Muscle layer of duodenum (tissue), 2 donors: ENCODE data around the gene STX8.
"Not testable (repeated sequence)": the region's sequence is repeated elsewhere in the genome, so short reads cannot be mapped to it uniquely, and the experiment has no call there.

ENCODE experiments used
- H3K27ac ChIP-seq: one replicate; pipeline ENCODE4 v1.7.0; 2013; ENCODE audit warnings: mild to moderate bottlenecking, low read length
- H3K27me3 ChIP-seq: one replicate; pipeline ENCODE4 v1.7.0; 2013; ENCODE audit warnings: low read depth, mild to moderate bottlenecking, control low read depth, low read length
- H3K36me3 ChIP-seq, 2 donors: one replicate each; pipeline ENCODE4 v1.7.0; 2013; ENCODE audit warnings: low read length in 2 of 2, control low read depth in 1 of 2, mild to moderate bottlenecking in 1 of 2; ENCODE audit not compliant: insufficient read depth in 2 of 2, control insufficient read depth in 1 of 2
- H3K4me1 ChIP-seq, 2 donors: one replicate each; pipeline ENCODE4 v1.7.0; 2013; ENCODE audit warnings: low read length in 2 of 2, mild to moderate bottlenecking in 2 of 2, control low read depth in 1 of 2, moderate library complexity in 1 of 2; ENCODE audit not compliant: insufficient read depth in 2 of 2, control insufficient read depth in 1 of 2
- H3K4me3 ChIP-seq, 2 donors: one replicate each; pipeline ENCODE4 v1.7.0; 2013; ENCODE audit warnings: low read length in 2 of 2, low read depth in 1 of 2, mild to moderate bottlenecking in 1 of 2
- H3K9me3 ChIP-seq, 2 donors: one replicate each; pipeline ENCODE4 v1.7.0; 2013; ENCODE audit warnings: low read length in 2 of 2, control low read depth in 1 of 2, mild to moderate bottlenecking in 1 of 2; ENCODE audit not compliant: control insufficient read depth in 1 of 2
- donor health status: healthy.

Gene STX8

GRCh38 chr17:9575381-9576101 is at the start of gene STX8:
Gene STX8, minus strand, starts transcription at chr17:9575820. Its CDS starts 12 bp downstream, at chr17:9575808.
- Histone ChIP-seq H3K36me3 (no peaks in the 10 kb centered on the region), H3K27me3 (no peaks in the 10 kb centered on the region), H3K4me1 (peaks cover 7 to 23% of the 10 kb centered on the region in 2 donors), H3K27ac (peak within 1 kb of the TSS; percentile 56), H3K4me3 (peak within 1 kb of the TSS; percentile 97 to 98), H3K9me3 (no peaks in the 10 kb centered on the region)

GRCh38 chr17:9622961-9623360 is 47.3 kb upstream of the STX8 start:
- Histone ChIP-seq H3K27ac (no peak overlapping the region), H3K4me3 (no peak overlapping the region), H3K27me3 (no peaks in the 10 kb centered on the region), H3K36me3 (no peaks in the 10 kb centered on the region), H3K9me3 (peaks cover 5 to 18% of the 10 kb centered on the region in 2 donors), H3K4me1 (no peaks in the 10 kb centered on the region)

- no peaks in the 10 kb centered on the region for H3K4me1 ChIP-seq
- no peaks in the 10 kb centered on the region for H3K9me3 ChIP-seq
- H3K4me3 ChIP-seq: no peak overlapping the region
- H3K27me3 ChIP-seq: no peaks in the 10 kb centered on the region
- no peaks in the 10 kb centered on the region for H3K36me3 ChIP-seq
- no peak overlapping the region for H3K27ac ChIP-seq
These were observed 39.9 kb upstream of the STX8 start for GRCh38 chr17:9615486-9615885.

GRCh38 chr17:9612006-9612405 is 36.4 kb upstream of the STX8 start:
- Histone ChIP-seq H3K9me3 (no peaks in the 10 kb centered on the region), H3K4me3 (no peak overlapping the region), H3K4me1 (no peaks in the 10 kb centered on the region), H3K27ac (no peak overlapping the region), H3K27me3 (no peaks in the 10 kb centered on the region), H3K36me3 (no peaks in the 10 kb centered on the region)

GRCh38 chr17:9611557-9611956 is 35.9 kb upstream of the STX8 start:
- Histone ChIP-seq H3K9me3 (no peaks in the 10 kb centered on the region), H3K4me1 (no peaks in the 10 kb centered on the region), H3K4me3 (no peak overlapping the region), H3K36me3 (no peaks in the 10 kb centered on the region), H3K27me3 (no peaks in the 10 kb centered on the region), H3K27ac (no peak overlapping the region)

GRCh38 chr17:9607058-9607457 is 31.4 kb upstream of the STX8 start:
- H3K36me3 ChIP-seq, H3K4me1 ChIP-seq, H3K27me3 ChIP-seq, H3K9me3 ChIP-seq, H3K27ac ChIP-seq, H3K4me3 ChIP-seq: not testable (repeated sequence)

- Histone ChIP-seq H3K4me1 (no peaks in the 10 kb centered on the region), H3K36me3 (no peaks in the 10 kb centered on the region), H3K27me3 (no peaks in the 10 kb centered on the region), H3K9me3 (no peaks in the 10 kb centered on the region), H3K27ac (no peak overlapping the region), H3K4me3 (no peak overlapping the region)
These were observed 30.8 kb upstream of the STX8 start for GRCh38 chr17:9606453-9606852.

- not testable (repeated sequence) for H3K27ac ChIP-seq, H3K36me3 ChIP-seq, H3K4me3 ChIP-seq, H3K9me3 ChIP-seq, H3K27me3 ChIP-seq, H3K4me1 ChIP-seq
These were observed 29.0 kb upstream of the STX8 start for GRCh38 chr17:9604583-9604982.

- H3K4me1 ChIP-seq: no peaks in the 10 kb centered on the region
- H3K36me3 ChIP-seq: no peaks in the 10 kb centered on the region
- no peak overlapping the region for H3K27ac ChIP-seq
- no peak overlapping the region for H3K4me3 ChIP-seq
- H3K9me3 ChIP-seq: no peaks in the 10 kb centered on the region
- H3K27me3 ChIP-seq: no peaks in the 10 kb centered on the region
These were observed 23.0 kb upstream of the STX8 start for GRCh38 chr17:9598661-9599060.

- not testable (repeated sequence) for H3K9me3 ChIP-seq, H3K27me3 ChIP-seq
These were observed 22.0 kb upstream of the STX8 start for GRCh38 chr17:9597638-9598037.

GRCh38 chr17:9594065-9594464 is 18.4 kb upstream of the STX8 start:
- no peak overlapping the region for H3K27ac ChIP-seq
- no peaks in the 10 kb centered on the region for H3K4me1 ChIP-seq
- H3K36me3 ChIP-seq: no peaks in the 10 kb centered on the region
- no peak overlapping the region for H3K4me3 ChIP-seq
- H3K9me3 ChIP-seq: no peaks in the 10 kb centered on the region
- no peaks in the 10 kb centered on the region for H3K27me3 ChIP-seq

More at GRCh38 chr17:9597638-9598037, 22.0 kb upstream of the STX8 start:
- not testable (repeated sequence) for H3K4me1 ChIP-seq, H3K36me3 ChIP-seq, H3K4me3 ChIP-seq, H3K27ac ChIP-seq

GRCh38 chr17:9587969-9588656 is 12.5 kb upstream of the STX8 start:
- no peaks in the 10 kb centered on the region for H3K9me3 ChIP-seq
- H3K27me3 ChIP-seq: no peaks in the 10 kb centered on the region

More at GRCh38 chr17:9587969-9588656, 12.5 kb upstream of the STX8 start:
- Histone ChIP-seq H3K4me1 (no peaks in the 10 kb centered on the region), H3K4me3 (no peak overlapping the region), H3K36me3 (no peaks in the 10 kb centered on the region), H3K27ac (no peak overlapping the region)
